ENCODE results near the gene RNF138.

Gene RNF138

DNA sequence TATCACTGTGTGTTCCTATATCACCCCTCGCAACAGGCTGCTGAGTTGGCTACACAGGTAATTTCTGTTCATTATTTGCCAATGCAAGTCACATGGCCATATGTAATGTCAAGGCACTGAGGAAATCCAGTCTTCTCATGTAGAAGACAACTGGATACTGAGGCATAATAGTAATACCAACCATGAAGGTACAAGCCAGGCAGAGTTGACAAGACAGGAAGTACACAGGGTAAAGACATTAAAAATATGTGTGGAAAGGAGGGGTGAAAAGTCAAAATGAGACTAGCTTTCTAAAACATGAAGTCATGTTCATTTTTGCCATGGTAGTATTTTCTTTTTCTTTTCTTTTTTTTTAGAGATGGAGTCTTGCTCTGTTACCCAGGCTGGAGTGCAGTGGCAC, 17.5 kb upstream of the RNF138 start:
- Histone ChIP-seq H3K9me2 (replicated peaks; ENCODE audit: low read depth, low read length) (no peaks in the 10 kb centered on the region), H3K9me3 (ENCODE audit: insufficient read depth, low read depth, low read length) (no peaks in the 10 kb centered on the region), H3K27me3 (ENCODE audit: insufficient read depth, low read length, poor library complexity, severe bottlenecking) (no peaks in the 10 kb centered on the region), H4K20me1 (ENCODE audit: insufficient read depth, low read length, poor library complexity, severe bottlenecking) (no peaks in the 10 kb centered on the region), H3K36me3 (ENCODE audit: insufficient read depth, low read length) (peaks cover 7% of the 10 kb centered on the region; the same call in 1 of the 2 replicates), H3K4me1 (ENCODE audit: insufficient read depth, low read length, poor library complexity, severe bottlenecking) (no peaks in the 10 kb centered on the region), H3K4me2 (ENCODE audit: low read depth, low read length, poor library complexity, severe bottlenecking) (no peak overlapping the region), H3K79me2 (ENCODE audit: insufficient read depth, low read length) (no peaks in the 10 kb centered on the region), H3F3A (ENCODE audit: low read depth) (no peaks in the 10 kb centered on the region; the same call in 1 of the 2 replicates), H3K4me3 (ENCODE audit: low read length, poor library complexity, severe bottlenecking) (no peak overlapping the region), H3K9ac (ENCODE audit: low read depth, low read length, poor library complexity, severe bottlenecking) (no peak overlapping the region), H2AFZ (ENCODE audit: low read length) (no peak overlapping the region)
- TF ChIP-seq, protein P1, sequence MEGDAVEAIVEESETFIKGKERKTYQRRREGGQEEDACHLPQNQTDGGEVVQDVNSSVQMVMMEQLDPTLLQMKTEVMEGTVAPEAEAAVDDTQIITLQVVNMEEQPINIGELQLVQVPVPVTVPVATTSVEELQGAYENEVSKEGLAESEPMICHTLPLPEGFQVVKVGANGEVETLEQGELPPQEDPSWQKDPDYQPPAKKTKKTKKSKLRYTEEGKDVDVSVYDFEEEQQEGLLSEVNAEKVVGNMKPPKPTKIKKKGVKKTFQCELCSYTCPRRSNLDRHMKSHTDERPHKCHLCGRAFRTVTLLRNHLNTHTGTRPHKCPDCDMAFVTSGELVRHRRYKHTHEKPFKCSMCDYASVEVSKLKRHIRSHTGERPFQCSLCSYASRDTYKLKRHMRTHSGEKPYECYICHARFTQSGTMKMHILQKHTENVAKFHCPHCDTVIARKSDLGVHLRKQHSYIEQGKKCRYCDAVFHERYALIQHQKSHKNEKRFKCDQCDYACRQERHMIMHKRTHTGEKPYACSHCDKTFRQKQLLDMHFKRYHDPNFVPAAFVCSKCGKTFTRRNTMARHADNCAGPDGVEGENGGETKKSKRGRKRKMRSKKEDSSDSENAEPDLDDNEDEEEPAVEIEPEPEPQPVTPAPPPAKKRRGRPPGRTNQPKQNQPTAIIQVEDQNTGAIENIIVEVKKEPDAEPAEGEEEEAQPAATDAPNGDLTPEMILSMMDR (conservative IDR thresholded peaks at IDR 0.05; ENCODE audit: low read length), result no peak
- no peak for TF ChIP-seq EZH2phosphoT487 (IDR thresholded peaks at IDR 0.05; ENCODE audit: borderline replicate concordance)

DNA sequence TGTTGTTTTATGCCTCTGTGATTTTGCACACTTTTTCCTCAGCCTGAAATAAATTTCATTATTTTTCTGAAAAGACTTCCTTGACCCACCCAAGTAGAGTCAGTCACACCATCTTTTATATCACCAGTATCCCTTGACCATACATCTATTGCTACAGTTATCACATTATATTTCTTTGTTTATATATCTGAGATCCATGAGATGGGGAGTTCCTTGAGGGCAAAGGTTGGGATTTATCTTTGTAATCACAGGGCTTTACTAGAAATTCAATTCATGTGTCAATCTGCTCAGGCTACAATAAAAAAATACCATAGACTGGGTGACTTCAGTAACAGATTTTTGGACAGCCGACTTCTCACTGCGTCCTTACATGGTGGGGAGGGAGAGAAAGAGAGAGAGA, 12.8 kb upstream of the RNF138 start:
- H3K79me2 ChIP-seq (ENCODE audit: insufficient read depth, low read length), result no peaks in the 10 kb centered on the region
- H2AFZ ChIP-seq (ENCODE audit: low read length), result no peak overlapping the region
- TF ChIP-seq EZH2phosphoT487 (IDR thresholded peaks at IDR 0.05; ENCODE audit: borderline replicate concordance), result no peak
- TF ChIP-seq, protein P1 (conservative IDR thresholded peaks at IDR 0.05; ENCODE audit: low read length), result no peak
- no peaks in the 10 kb centered on the region for H3K27me3 ChIP-seq (ENCODE audit: insufficient read depth, low read length, poor library complexity, severe bottlenecking)
- no peak overlapping the region for H3K4me2 ChIP-seq (ENCODE audit: low read depth, low read length, poor library complexity, severe bottlenecking)
- peaks cover 5% of the 10 kb centered on the region for H3K4me1 ChIP-seq (ENCODE audit: insufficient read depth, low read length, poor library complexity, severe bottlenecking)
- no peaks in the 10 kb centered on the region for H4K20me1 ChIP-seq (ENCODE audit: insufficient read depth, low read length, poor library complexity, severe bottlenecking)
- no peak overlapping the region for H3K4me3 ChIP-seq (ENCODE audit: low read length, poor library complexity, severe bottlenecking)
- no peaks in the 10 kb centered on the region for H3K9me2 ChIP-seq (replicated peaks; ENCODE audit: low read depth, low read length)
- peaks cover 5% of the 10 kb centered on the region; the same call in 1 of the 2 replicates for H3K36me3 ChIP-seq (ENCODE audit: insufficient read depth, low read length)
- H3F3A ChIP-seq (ENCODE audit: low read depth), result no peaks in the 10 kb centered on the region
- no peak overlapping the region for H3K9ac ChIP-seq (ENCODE audit: low read depth, low read length, poor library complexity, severe bottlenecking)
- H3K9me3 ChIP-seq (ENCODE audit: insufficient read depth, low read depth, low read length), result no peaks in the 10 kb centered on the region

DNA sequence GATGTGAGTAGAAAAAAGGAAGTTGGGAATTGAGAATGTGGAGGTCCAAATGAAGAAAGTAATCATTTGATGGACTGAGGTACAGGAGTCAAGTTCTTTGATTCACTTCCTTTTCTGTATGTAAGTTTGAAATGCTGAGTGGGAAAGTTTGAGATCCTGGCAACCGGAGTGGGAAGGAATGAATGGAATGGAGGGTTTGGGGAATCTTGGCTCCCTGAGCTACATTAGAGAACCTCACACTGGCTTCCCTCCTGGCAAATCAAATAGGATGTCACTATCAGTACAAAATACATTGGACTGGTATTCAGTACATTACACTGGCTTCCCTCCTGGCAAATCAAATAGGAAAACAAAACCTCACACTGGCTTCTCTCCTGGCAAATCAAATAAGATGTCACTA, 9.8 kb upstream of the RNF138 start:
- H3K4me2 ChIP-seq (ENCODE audit: low read depth, low read length, poor library complexity, severe bottlenecking), result no peak overlapping the region
- no peaks in the 10 kb centered on the region for H3K9me3 ChIP-seq (ENCODE audit: insufficient read depth, low read depth, low read length)
- TF ChIP-seq, protein P1 (conservative IDR thresholded peaks at IDR 0.05; ENCODE audit: low read length), result no peak
- TF ChIP-seq EZH2phosphoT487 (IDR thresholded peaks at IDR 0.05; ENCODE audit: borderline replicate concordance), result no peak

More for the DNA sequence above, 9.8 kb upstream of the RNF138 start:
- H3K36me3 ChIP-seq (ENCODE audit: insufficient read depth, low read length), result no peaks in the 10 kb centered on the region
- no peaks in the 10 kb centered on the region for H4K20me1 ChIP-seq (ENCODE audit: insufficient read depth, low read length, poor library complexity, severe bottlenecking)
- no peak overlapping the region for H2AFZ ChIP-seq (ENCODE audit: low read length)
- no peak overlapping the region for H3K9ac ChIP-seq (ENCODE audit: low read depth, low read length, poor library complexity, severe bottlenecking)
- H3K27me3 ChIP-seq (ENCODE audit: insufficient read depth, low read length, poor library complexity, severe bottlenecking), result no peaks in the 10 kb centered on the region
- peaks cover 6% of the 10 kb centered on the region; the same call in 1 of the 2 replicates for H3F3A ChIP-seq (ENCODE audit: low read depth)
- H3K4me1 ChIP-seq (ENCODE audit: insufficient read depth, low read length, poor library complexity, severe bottlenecking), result peaks cover 23% of the 10 kb centered on the region
- no peaks in the 10 kb centered on the region for H3K79me2 ChIP-seq (ENCODE audit: insufficient read depth, low read length)
- H3K9me2 ChIP-seq (replicated peaks; ENCODE audit: low read depth, low read length), result no peaks in the 10 kb centered on the region
- no peak overlapping the region for H3K4me3 ChIP-seq (ENCODE audit: low read length, poor library complexity, severe bottlenecking)
